Sciatic nerve (tissue), 2 donors: ENCODE results near the gene POGLUT3. TPM values are rescaled to one million over a fixed set of nuclear protein-coding genes. Genes with fewer than 3 reads are reported as not detected.

Experiments used
- ATAC-seq: fragments of 200-7000 bp; cut with Tn5 transposase; one replicate; pipeline ENCODE4 v1.9.1; 2020; ENCODE audit warnings: mild to moderate bottlenecking, moderate library complexity
- DNase-seq: peaks from one replicate; pipeline ENCODE4 v3.0.0-alpha.2; 2020; ENCODE audit warnings: low spot score
- intact Hi-C: fragments of 100-400 bp; cut with DNase I; formaldehyde crosslinking; loops from one replicate; pipeline ENCODE4 v1.14.2; 2022
- total RNA-seq: library from RNA; stranded (reverse); fragmentation: NEBNext Ultra II Directional; extraction: Animal tissue kit (Norgen Biotek cat#: 25700); gene quantifications from one replicate; pipeline ENCODE4 v1.2.1, GENCODE V29; 2021
- donor health status: DM: no; HTN: no; CAD: no.
- donor health status: DM: no; HTN: no; CAD: no.

POGLUT3 gene
- 37.0 TPM for total RNA-seq

- intact Hi-C loops, result no loop called here
- ATAC-seq (peak; percentile 75), DNase-seq (peak; percentile 76)
These were observed at the start of gene POGLUT3 for GRCh38 chr11:108498046-108498815. Gene POGLUT3 (minus strand): TSS chr11:108498384. CDS start chr11:108498366, 18 bp downstream.

GRCh38 chr11:108545909-108546501 lies 47.8 kb upstream of the POGLUT3 start:
- intact Hi-C loops, result no loop called here
- no peak for DNase-seq
- ATAC-seq, result no peak

- intact Hi-C loops, result no loop called here
- ATAC-seq, result no peak
These were observed 45.3 kb upstream of the POGLUT3 start for GRCh38 chr11:108543316-108543964.

GRCh38 chr11:108541531-108541930 lies 43.3 kb upstream of the POGLUT3 start:
- ATAC-seq, result no peak
- intact Hi-C loops, result no loop called here
- DNase-seq, result no peak

More at GRCh38 chr11:108543316-108543964, 45.3 kb upstream of the POGLUT3 start:
- DNase-seq, result no peak

- DNase-seq (no peak), ATAC-seq (no peak)
- intact Hi-C loops, result no loop called here
These were observed 40.3 kb upstream of the POGLUT3 start for GRCh38 chr11:108538502-108538901.

DNA sequence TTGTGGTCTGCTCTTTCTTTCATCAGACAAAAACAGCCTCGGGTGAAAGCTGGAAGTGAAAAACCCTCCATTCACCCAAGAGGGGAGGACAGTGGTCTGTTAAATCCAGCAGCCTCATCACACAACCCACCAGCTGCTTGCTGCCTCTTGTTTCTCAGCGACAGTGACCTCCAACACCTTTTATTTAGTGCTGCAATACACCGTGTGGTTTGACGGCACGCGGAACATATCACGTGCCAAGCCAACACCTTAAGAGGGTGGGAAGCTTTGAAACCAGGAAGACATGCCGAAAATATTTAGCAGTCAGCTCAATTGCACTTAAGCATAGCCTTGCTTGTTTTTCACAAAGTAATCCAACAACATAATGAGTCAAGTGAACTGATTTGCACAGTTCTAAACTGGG lies 39.8 kb upstream of the POGLUT3 start:
- DNase-seq (no peak), ATAC-seq (no peak)
- intact Hi-C loops, result no loop called here

DNA sequence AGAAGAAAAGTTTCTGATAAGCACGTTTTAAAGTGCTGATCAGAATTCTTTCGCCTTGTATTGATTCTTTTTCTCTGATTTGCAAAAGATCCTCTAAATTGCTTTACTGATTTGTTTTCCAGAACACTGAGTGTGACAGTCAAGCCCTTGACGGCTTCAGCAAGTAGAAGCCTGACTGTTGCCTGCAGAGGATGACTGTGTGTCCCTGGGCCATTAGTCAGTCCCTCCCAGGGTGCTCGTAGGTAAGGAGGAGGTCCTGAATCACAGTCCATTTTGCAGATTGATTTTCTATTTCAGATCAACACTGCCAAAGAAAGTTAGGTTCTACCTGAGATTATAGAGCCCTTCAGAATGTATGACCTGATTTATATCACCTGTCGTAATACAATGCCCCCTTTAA lies 38.6 kb upstream of the POGLUT3 start:
- intact Hi-C loops, result no loop called here
- ATAC-seq, result no peak
- no peak for DNase-seq

DNA sequence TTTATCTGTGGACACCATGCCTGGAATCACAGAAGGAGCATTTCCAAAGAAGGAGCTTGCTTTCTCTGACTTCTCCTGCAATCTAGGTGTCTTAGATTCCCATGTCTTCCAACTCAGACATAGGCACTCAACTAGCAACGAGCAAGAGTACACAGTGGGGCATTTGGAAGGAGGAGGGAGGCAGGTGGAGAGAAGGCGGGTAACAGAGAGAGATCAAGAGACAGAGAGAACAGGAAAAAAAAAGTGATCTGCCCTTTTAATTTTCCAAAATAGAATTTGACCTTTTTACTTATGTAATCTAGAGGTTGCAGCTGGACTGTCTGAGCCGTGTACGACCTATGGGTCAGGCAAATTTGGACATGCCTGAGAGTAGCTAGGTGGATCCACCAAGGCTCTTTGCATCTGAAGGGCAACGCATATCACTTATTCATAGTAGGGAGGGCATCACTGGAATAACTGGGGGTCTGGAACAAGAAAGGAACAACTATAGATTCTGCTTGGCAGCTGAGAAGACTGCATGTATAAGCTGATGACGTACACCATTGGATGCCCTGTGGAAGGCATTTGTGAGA lies 37.3 kb upstream of the POGLUT3 start:
- ATAC-seq (no peak), DNase-seq (no peak)
- intact Hi-C loops, result no loop called here

- DNase-seq (no peak), ATAC-seq (no peak)
- intact Hi-C loops, result no loop called here
These were observed 36.2 kb upstream of the POGLUT3 start for GRCh38 chr11:108534274-108534882.

DNA sequence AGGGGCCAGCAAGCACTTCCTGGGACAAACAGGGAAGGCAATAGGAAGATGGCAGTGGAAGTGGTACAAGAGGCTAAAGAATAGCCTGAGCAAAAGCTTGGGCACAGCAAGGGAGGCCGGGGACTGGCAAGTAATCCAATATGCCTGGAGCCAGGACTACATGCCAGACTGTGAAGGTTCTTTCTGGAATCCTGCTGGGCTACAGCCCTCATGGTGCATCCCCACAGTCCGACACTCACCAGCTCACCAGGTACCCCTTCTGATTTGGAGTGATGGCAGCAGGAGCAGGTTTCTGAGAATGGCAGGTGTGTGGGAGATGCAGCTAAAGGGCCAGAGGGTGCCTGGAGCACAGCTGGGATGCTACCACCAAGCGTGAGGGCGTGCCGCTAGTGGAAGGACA lies 32.2 kb upstream of the POGLUT3 start:
- no peak for DNase-seq
- no peak for ATAC-seq
- intact Hi-C loops, result no loop called here

- intact Hi-C loops, result no loop called here
- no peak for ATAC-seq
- no peak for DNase-seq
These were observed 29.2 kb upstream of the POGLUT3 start for GRCh38 chr11:108527382-108527781.

DNA sequence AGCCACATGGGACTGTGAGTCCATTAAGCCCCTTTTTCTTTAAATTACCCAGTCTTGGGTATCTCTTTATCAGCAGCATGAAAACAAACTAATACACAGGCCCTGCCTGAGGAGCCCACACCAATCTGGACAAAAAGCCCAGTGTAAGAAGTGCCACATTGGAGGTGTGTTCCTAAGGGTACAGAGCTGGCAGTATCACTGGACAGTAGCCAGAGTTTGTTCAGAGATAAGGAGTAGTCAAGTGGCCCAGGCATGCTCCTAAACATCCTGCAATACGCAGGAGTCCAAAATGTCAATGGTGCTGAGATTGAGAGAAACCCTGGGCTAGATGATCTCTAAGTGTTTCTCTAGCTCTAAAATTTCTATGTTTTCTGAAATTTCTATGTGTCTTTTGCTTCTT lies 27.0 kb upstream of the POGLUT3 start:
- DNase-seq, result no peak
- intact Hi-C loops, result no loop called here
- no peak for ATAC-seq

DNA sequence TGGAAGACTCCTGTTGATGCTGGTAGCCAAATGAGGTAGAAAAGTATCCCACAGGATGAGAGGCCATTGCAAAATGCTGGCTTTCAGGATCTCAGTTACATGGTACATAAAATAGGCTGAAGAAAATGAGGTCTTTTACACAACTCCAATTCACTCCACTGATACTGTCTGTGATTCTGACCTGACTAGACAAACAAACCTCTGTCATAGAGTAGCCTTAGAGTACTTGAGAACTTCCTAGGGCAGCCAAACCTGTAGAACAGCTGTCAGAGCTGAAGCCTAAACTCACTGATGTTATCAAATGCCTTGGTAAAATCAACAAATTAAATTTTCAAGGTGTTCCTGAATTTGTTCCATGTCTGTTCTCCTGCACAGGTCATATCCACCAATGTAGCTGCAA lies 26.2 kb upstream of the POGLUT3 start:
- intact Hi-C loops, result no loop called here
- no peak for DNase-seq
- ATAC-seq, result no peak

DNA sequence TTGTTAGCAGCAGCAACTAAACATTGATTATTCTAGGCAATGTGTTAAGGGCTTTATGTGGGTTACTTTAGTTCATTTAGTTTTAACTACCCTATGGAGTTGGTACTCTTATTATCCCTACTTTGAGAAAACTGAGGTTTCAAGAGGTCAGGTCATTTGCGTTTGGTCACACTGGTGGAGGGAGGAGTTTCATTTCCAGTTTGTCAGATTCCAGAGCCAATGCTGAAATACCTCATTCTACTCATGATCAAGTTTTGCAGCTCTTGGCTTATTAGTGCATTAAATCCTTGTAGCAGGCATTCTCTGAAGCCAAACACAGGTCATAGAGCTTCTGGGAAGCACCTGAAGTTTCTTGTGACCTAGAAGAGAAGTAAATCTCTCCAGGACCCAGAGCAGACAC lies 24.1 kb upstream of the POGLUT3 start:
- ATAC-seq (no peak), DNase-seq (no peak)
- intact Hi-C loops, result no loop called here

GRCh38 chr11:108518581-108518980 lies 20.4 kb upstream of the POGLUT3 start:
- ATAC-seq, result no peak
- intact Hi-C loops, result no loop called here
- no peak for DNase-seq

GRCh38 chr11:108516125-108516524 lies 17.9 kb upstream of the POGLUT3 start:
- no peak for ATAC-seq
- intact Hi-C loops, result no loop called here
- DNase-seq, result no peak

DNA sequence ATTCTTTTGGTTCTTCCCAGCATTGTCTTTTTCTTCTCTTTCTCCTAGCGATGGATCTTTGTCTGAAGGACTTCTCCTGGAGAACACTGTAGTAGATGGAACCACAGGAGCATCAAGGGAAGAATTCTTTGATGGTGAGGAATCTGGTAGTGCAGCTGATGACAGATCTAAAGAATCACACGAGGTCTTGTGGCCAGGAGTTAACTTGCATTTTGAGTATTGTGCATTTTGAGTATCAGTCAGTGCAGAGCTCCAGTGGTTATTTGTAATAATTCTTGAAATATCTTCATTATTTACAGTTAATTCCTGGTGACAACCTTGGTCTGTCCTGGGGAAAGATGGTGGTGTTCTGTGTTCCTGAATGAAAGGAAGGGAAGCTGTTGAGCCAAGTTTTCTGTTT lies 14.5 kb upstream of the POGLUT3 start:
- no peak for ATAC-seq

GRCh38 chr11:108511851-108512474 lies 13.8 kb upstream of the POGLUT3 start:
- ATAC-seq (no peak), DNase-seq (no peak)
- intact Hi-C loops, result no loop called here

More for the DNA sequence above, 14.5 kb upstream of the POGLUT3 start:
- intact Hi-C loops, result no loop called here
- DNase-seq, result no peak
